ENCODE results near the gene RSPH10B. TPM values are rescaled to one million over a fixed set of nuclear protein-coding genes. Genes with fewer than 3 reads are reported as not detected.
"Not testable (repeated sequence)": the region's sequence is repeated elsewhere in the genome, so short reads cannot be mapped to it uniquely, and the experiment has no call there.

The RSPH10B gene
- total and polyA plus RNA-seq, 2 of the 8 experiments (the other 6 are each of a cell fraction or from before 2014, with no cell fraction given) = 0.17 to 0.45 TPM

GRCh38 chr7:5884431-5884830, 86.1 kb downstream of the RSPH10B start:
- H3K27ac ChIP-seq (ENCODE audit: low read depth, low read length); H3K23me2 ChIP-seq (ENCODE audit: low read depth, low read length); DNase-seq (ENCODE audit: low read depth in 1 of 2, low spot score in 2 of 2); H3K4me1 ChIP-seq (replicated peaks in 1 of 4; ENCODE audit: control insufficient read depth in 3 of 4, insufficient read depth in 4 of 4, low read length in 3 of 4); H2BK12ac ChIP-seq (ENCODE audit: low read depth, low read length); H3K18ac ChIP-seq (ENCODE audit: extremely low read depth, low read length); FAIRE-seq; H3K36me3 ChIP-seq (ENCODE audit: control insufficient read depth in 2 of 4, insufficient read depth in 4 of 4, low read length in 3 of 4); H2BK120ac ChIP-seq (replicated peaks; ENCODE audit: low read depth, low read length); H4K20me1 ChIP-seq (replicated peaks in 1 of 2; ENCODE audit: control insufficient read depth in 1 of 2, insufficient read depth in 2 of 2, low read length in 2 of 2); H3K4me3 ChIP-seq (ENCODE audit: extremely low read depth in 1 of 4, insufficient read depth in 2 of 4, low read depth in 3 of 4, low read length in 4 of 4); H3K79me2 ChIP-seq (ENCODE audit: control insufficient read depth in 1 of 2, insufficient read depth in 2 of 2, low read length in 2 of 2); H4K5ac ChIP-seq (ENCODE audit: insufficient read length, low read depth, low read length); H3K9ac ChIP-seq (replicated peaks in 1 of 4; ENCODE audit: extremely low read depth in 1 of 4, low read depth in 3 of 4, low read length in 3 of 4); H2BK15ac ChIP-seq (ENCODE audit: low read length); H2BK20ac ChIP-seq (ENCODE audit: low read length); H3K56ac ChIP-seq (replicated peaks; ENCODE audit: insufficient read length, low read depth, low read length); H3K23ac ChIP-seq (ENCODE audit: insufficient read length); H4K8ac ChIP-seq (ENCODE audit: extremely low read depth, insufficient read depth, low read length); H2BK5ac ChIP-seq (ENCODE audit: low read depth, low read length); POLR2A ChIA-PET (ENCODE audit: partially characterized antibody); H3K4me2 ChIP-seq (ENCODE audit: insufficient read depth in 1 of 2, low read depth in 2 of 2, low read length in 2 of 2); H2AFZ ChIP-seq (ENCODE audit: low read length); H3K27me3 ChIP-seq (replicated peaks in 1 of 4; ENCODE audit: control insufficient read depth in 3 of 4, extremely low read depth in 1 of 4, insufficient read depth in 3 of 4, low read length in 3 of 4); H2AK5ac ChIP-seq (ENCODE audit: low read depth, low read length); H3K79me1 ChIP-seq (ENCODE audit: low read depth, low read length); H4K91ac ChIP-seq (replicated peaks; ENCODE audit: insufficient read length, low read length); H3K14ac ChIP-seq (ENCODE audit: insufficient read length); H3K4ac ChIP-seq (replicated peaks; ENCODE audit: insufficient read length, low read depth, low read length); H3K9me3 ChIP-seq (ENCODE audit: insufficient read depth in 2 of 2, low read depth in 1 of 2, low read length in 1 of 2): not testable (repeated sequence)
- 90% methylated on average over 5 of the region's 5 CpGs; no CpG with 5 or more reads in 1 of the 2 experiments for WGBS, 2 experiments (ENCODE audit: extremely low coverage in 1 of 2, insufficient coverage in 1 of 2, insufficient read length in 1 of 2, insufficient replicate concordance in 2 of 2, low coverage in 1 of 2, low lambda C conversion rate in 2 of 2, missing lambda C conversion rate in 1 of 2)
- CTCF ChIA-PET (ENCODE audit: partially characterized antibody) = interaction anchor here (0.7 kb wide), 1 partner anchor 8 kb away, joined by 5 read pairs; no protein-coding TSS in a partner anchor

GRCh38 chr7:5880106-5880505, 90.4 kb downstream of the RSPH10B start:
- H4K20me1 ChIP-seq (replicated peaks in 1 of 2; ENCODE audit: control insufficient read depth in 1 of 2, insufficient read depth in 2 of 2, low read length in 2 of 2); H3K14ac ChIP-seq (ENCODE audit: insufficient read length); H3K9me3 ChIP-seq (ENCODE audit: insufficient read depth in 2 of 2, low read depth in 1 of 2, low read length in 1 of 2); H3K4me2 ChIP-seq (ENCODE audit: insufficient read depth in 1 of 2, low read depth in 2 of 2, low read length in 2 of 2); H2BK20ac ChIP-seq (ENCODE audit: low read length); H3K18ac ChIP-seq (ENCODE audit: extremely low read depth, low read length); H3K4me1 ChIP-seq (replicated peaks in 1 of 4; ENCODE audit: control insufficient read depth in 3 of 4, insufficient read depth in 4 of 4, low read length in 3 of 4); H2BK5ac ChIP-seq (ENCODE audit: low read depth, low read length); H2BK15ac ChIP-seq (ENCODE audit: low read length); H4K91ac ChIP-seq (replicated peaks; ENCODE audit: insufficient read length, low read length); H3K4me3 ChIP-seq (ENCODE audit: extremely low read depth in 1 of 4, insufficient read depth in 2 of 4, low read depth in 3 of 4, low read length in 4 of 4); H3K79me1 ChIP-seq (ENCODE audit: low read depth, low read length); H3K79me2 ChIP-seq (ENCODE audit: control insufficient read depth in 1 of 2, insufficient read depth in 2 of 2, low read length in 2 of 2); H2BK120ac ChIP-seq (replicated peaks; ENCODE audit: low read depth, low read length); H3K27me3 ChIP-seq (replicated peaks in 1 of 4; ENCODE audit: control insufficient read depth in 3 of 4, extremely low read depth in 1 of 4, insufficient read depth in 3 of 4, low read length in 3 of 4); POLR2A ChIA-PET (ENCODE audit: partially characterized antibody); H3K9ac ChIP-seq (replicated peaks in 1 of 4; ENCODE audit: extremely low read depth in 1 of 4, low read depth in 3 of 4, low read length in 3 of 4); H2BK12ac ChIP-seq (ENCODE audit: low read depth, low read length); H4K5ac ChIP-seq (ENCODE audit: insufficient read length, low read depth, low read length); H2AK5ac ChIP-seq (ENCODE audit: low read depth, low read length); FAIRE-seq; DNase-seq (ENCODE audit: low read depth in 1 of 2, low spot score in 2 of 2); H3K36me3 ChIP-seq (ENCODE audit: control insufficient read depth in 2 of 4, insufficient read depth in 4 of 4, low read length in 3 of 4); H3K23ac ChIP-seq (ENCODE audit: insufficient read length); H3K27ac ChIP-seq (ENCODE audit: low read depth, low read length); CTCF ChIA-PET (ENCODE audit: partially characterized antibody); H3K4ac ChIP-seq (replicated peaks; ENCODE audit: insufficient read length, low read depth, low read length); H3K23me2 ChIP-seq (ENCODE audit: low read depth, low read length); H3K56ac ChIP-seq (replicated peaks; ENCODE audit: insufficient read length, low read depth, low read length); H2AFZ ChIP-seq (ENCODE audit: low read length); H4K8ac ChIP-seq (ENCODE audit: extremely low read depth, insufficient read depth, low read length): not testable (repeated sequence)
- WGBS, 2 experiments (ENCODE audit: extremely low coverage in 1 of 2, insufficient coverage in 1 of 2, insufficient read length in 1 of 2, insufficient replicate concordance in 2 of 2, low coverage in 1 of 2, low lambda C conversion rate in 2 of 2, missing lambda C conversion rate in 1 of 2) = 89% methylated on average over 6 of the region's 6 CpGs; no CpG with 5 or more reads in 1 of the 2 experiments
